SK-N-MC (cell line): ENCODE results near the gene CSPG5.

Experiments used
- DNase-seq: peaks from one replicate; pipeline ENCODE4 v3.0.0-alpha.2; 2011; ENCODE audit warnings: low read depth, low spot score
- H3K27ac ChIP-seq: fragments of 200-600 bp; sonication (generic); 2 replicates; pipeline ENCODE4 v1.5.1; 2016; ENCODE audit warnings: mixed run types
- H3K36me3 ChIP-seq: fragments of 200-600 bp; sonication (generic); 2 replicates; pipeline ENCODE4 v1.6.1; 2017; ENCODE audit warnings: antibody characterized with exemption, low read length, mixed read lengths; ENCODE audit not compliant: insufficient read depth
- H3K4me3 ChIP-seq: fragments of 200-600 bp; sonication (generic); 2 replicates; pipeline ENCODE4 v1.5.1; 2016
- H3K9ac ChIP-seq: fragments of 200-600 bp; sonication (generic); 2 replicates; pipeline ENCODE4 v1.8.0; 2017; ENCODE audit warnings: mixed run types, mixed read lengths; ENCODE audit not compliant: insufficient read length
- H3K9me3 ChIP-seq: fragments of 200-600 bp; sonication (generic); 2 replicates; pipeline ENCODE4 v1.6.1; 2017; ENCODE audit warnings: low read depth, mild to moderate bottlenecking, antibody characterized with exemption, low read length, moderate library complexity, mixed read lengths
- EZH2 ChIP-seq: fragments of 200-600 bp; sonication (generic); IDR thresholded peaks from one replicate; pipeline ENCODE4 v1.6.1; 2017; ENCODE audit warnings: antibody characterized with exemption
- FOXP2 ChIP-seq: optimal IDR thresholded peaks from 2 replicates; pipeline ENCODE3; 2011; ENCODE audit warnings: mild to moderate bottlenecking, moderate library complexity; ENCODE audit not compliant: insufficient read depth; ENCODE audit errors: extremely low read length, control extremely low read depth
- POLR2AphosphoS5 ChIP-seq: IDR thresholded peaks from 2 replicates; pipeline ENCODE4 v1.6.1; 2012; ENCODE audit warnings: mild to moderate bottlenecking, low read depth, low read length, borderline replicate concordance

CSPG5 gene

GRCh38 chr3:47536967-47537366, 41.7 kb downstream of the CSPG5 start:
- H3K27ac ChIP-seq: peak overlapping the region; percentile 42

GRCh38 chr3:47536221-47536891, 42.3 kb downstream of the CSPG5 start:
- H3K9ac ChIP-seq: no peak overlapping the region
- DNase-seq: no peak
- H3K36me3 ChIP-seq: no peaks in the 10 kb centered on the region
- no peak for TF ChIP-seq FOXP2
- TF ChIP-seq POLR2AphosphoS5: no peak
- no peak for TF ChIP-seq EZH2
- H3K27ac ChIP-seq: peak overlapping the region; percentile 78
- no peak overlapping the region for H3K4me3 ChIP-seq
- H3K9me3 ChIP-seq: no peaks in the 10 kb centered on the region

More at GRCh38 chr3:47536967-47537366, 41.7 kb downstream of the CSPG5 start:
- no peaks in the 10 kb centered on the region for H3K9me3 ChIP-seq
- TF ChIP-seq EZH2: no peak
- TF ChIP-seq FOXP2: no peak
- no peak for TF ChIP-seq POLR2AphosphoS5
- no peak overlapping the region for H3K4me3 ChIP-seq
- DNase-seq: no peak
- no peak overlapping the region for H3K9ac ChIP-seq
- no peaks in the 10 kb centered on the region for H3K36me3 ChIP-seq

- no peak overlapping the region for H3K9ac ChIP-seq
- H3K9me3 ChIP-seq: no peaks in the 10 kb centered on the region
- TF ChIP-seq EZH2 (no peak), FOXP2 (no peak), POLR2AphosphoS5 (no peak)
- H3K36me3 ChIP-seq: no peaks in the 10 kb centered on the region
- H3K4me3 ChIP-seq: no peak overlapping the region
- H3K27ac ChIP-seq: no peak overlapping the region
- DNase-seq: no peak
Observed at GRCh38 chr3:47533996-47534454, 44.6 kb downstream of the CSPG5 start.

- Histone ChIP-seq H3K9me3 (no peaks in the 10 kb centered on the region), H3K4me3 (no peak overlapping the region), H3K27ac (no peak overlapping the region), H3K36me3 (no peaks in the 10 kb centered on the region), H3K9ac (no peak overlapping the region)
- no peak for TF ChIP-seq FOXP2
- no peak for TF ChIP-seq POLR2AphosphoS5
- no peak for TF ChIP-seq EZH2
- DNase-seq: no peak
Observed at GRCh38 chr3:47533481-47533880, 45.2 kb downstream of the CSPG5 start.

GRCh38 chr3:47527952-47528725, 50.5 kb downstream of the CSPG5 start:
- H3K4me3 ChIP-seq: no peak overlapping the region
- no peak for TF ChIP-seq FOXP2
- no peak for TF ChIP-seq POLR2AphosphoS5
- TF ChIP-seq EZH2: no peak

GRCh38 chr3:47525617-47526016, 53.0 kb downstream of the CSPG5 start:
- Histone ChIP-seq H3K27ac (no peak overlapping the region), H3K9me3 (no peaks in the 10 kb centered on the region), H3K36me3 (no peaks in the 10 kb centered on the region), H3K4me3 (no peak overlapping the region), H3K9ac (no peak overlapping the region)
- no peak for DNase-seq
- no peak for TF ChIP-seq FOXP2
- TF ChIP-seq EZH2: no peak

More at GRCh38 chr3:47527952-47528725, 50.5 kb downstream of the CSPG5 start:
- no peak overlapping the region for H3K27ac ChIP-seq
- no peaks in the 10 kb centered on the region for H3K9me3 ChIP-seq
- no peak overlapping the region for H3K9ac ChIP-seq
- no peaks in the 10 kb centered on the region for H3K36me3 ChIP-seq
- no peak for DNase-seq

GRCh38 chr3:47523310-47524073, 55.2 kb downstream of the CSPG5 start:
- Histone ChIP-seq H3K9me3 (no peaks in the 10 kb centered on the region), H3K36me3 (no peaks in the 10 kb centered on the region), H3K9ac (no peak overlapping the region), H3K4me3 (no peak overlapping the region), H3K27ac (no peak overlapping the region)
- no peak for DNase-seq
- TF ChIP-seq POLR2AphosphoS5 (no peak), FOXP2 (no peak), EZH2 (no peak)
